GM12801 (cell line): ENCODE data around the gene TRMT2A.

Experiments used
- TF ChIP-seq, protein P1 (sequence below): IDR thresholded peaks from one replicate; pipeline ENCODE4 v1.5.1; 2011; ENCODE audit warnings: control low read depth; ENCODE audit not compliant: insufficient read length; ENCODE audit errors: extremely low read depth

The TRMT2A gene

DNA sequence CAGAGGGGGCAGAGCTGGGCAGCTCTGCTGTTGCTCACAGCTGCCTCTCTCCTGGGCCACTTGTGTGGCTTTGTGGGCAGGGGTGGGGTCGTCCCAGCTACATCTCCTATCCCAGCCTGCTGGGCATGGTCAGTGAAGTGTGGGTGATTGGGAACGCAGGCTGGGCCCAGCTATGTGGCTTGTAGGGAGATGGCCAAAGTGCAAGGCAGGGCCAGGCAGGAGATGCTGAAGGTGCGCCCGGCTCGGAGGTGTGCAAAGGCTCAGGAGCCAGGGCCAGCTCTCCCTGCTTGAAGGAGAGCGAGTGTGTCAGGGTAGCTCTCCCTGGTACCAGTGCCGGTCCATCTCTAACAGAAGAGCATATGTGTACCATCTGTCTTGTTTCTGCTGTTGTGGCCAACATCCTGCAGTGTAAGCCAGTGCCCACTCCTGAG is 9.5 kb downstream of the TRMT2A start:
- TF ChIP-seq, protein P1, sequence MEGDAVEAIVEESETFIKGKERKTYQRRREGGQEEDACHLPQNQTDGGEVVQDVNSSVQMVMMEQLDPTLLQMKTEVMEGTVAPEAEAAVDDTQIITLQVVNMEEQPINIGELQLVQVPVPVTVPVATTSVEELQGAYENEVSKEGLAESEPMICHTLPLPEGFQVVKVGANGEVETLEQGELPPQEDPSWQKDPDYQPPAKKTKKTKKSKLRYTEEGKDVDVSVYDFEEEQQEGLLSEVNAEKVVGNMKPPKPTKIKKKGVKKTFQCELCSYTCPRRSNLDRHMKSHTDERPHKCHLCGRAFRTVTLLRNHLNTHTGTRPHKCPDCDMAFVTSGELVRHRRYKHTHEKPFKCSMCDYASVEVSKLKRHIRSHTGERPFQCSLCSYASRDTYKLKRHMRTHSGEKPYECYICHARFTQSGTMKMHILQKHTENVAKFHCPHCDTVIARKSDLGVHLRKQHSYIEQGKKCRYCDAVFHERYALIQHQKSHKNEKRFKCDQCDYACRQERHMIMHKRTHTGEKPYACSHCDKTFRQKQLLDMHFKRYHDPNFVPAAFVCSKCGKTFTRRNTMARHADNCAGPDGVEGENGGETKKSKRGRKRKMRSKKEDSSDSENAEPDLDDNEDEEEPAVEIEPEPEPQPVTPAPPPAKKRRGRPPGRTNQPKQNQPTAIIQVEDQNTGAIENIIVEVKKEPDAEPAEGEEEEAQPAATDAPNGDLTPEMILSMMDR, result no peak

DNA sequence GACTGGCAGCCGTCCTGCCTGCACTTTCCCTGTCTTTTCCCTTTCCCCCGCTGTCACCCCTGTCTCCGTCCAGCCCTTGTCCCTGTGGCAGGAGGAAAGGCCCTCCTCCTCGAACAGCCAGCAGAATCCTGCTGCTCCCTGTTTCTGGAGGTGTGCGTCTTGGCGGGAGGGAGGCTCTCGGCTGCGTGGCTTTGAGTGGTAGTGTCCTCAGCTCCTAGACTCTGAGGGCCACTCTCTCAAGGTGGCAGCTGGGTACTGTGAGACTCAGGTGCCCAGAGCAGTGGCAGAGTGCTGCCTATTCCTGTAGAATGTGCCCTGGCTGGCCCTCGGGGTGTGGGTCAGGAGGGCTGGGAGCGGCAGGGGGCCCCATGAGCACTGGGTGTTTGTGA is 10.2 kb downstream of the TRMT2A start:
- TF ChIP-seq, protein P1, result no peak

DNA sequence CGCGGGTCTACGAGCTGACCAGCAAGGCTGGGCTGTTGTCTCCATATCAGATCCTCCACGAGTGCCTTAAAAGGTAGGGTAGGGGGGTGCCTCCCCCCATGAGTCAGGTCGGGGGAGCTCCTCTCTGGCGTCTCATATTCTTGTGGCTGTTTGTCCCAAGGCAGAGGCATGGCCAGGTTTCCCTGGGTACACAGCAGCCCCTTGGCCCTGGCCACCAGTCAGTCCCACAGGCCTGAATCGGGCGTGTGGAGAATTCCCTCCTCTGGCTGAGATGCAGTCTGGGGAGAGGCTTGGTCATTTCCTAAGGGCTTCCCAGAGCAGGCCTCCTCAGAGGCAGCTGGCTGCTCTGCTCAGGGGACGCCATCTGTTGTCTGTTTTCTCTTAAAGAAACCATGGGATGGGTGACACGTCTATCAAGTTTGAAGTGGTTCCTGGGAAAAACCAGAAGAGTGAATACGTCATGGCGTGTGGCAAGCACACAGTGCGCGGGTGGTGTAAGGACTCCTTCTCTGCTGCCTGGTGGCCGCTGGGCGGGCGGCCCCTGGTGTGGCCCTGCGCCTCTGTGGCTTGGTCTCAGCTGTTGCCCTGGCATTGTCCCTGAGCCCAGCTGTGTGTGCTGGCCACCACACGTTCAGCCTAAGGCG is 10.7 kb downstream of the TRMT2A start:
- TF ChIP-seq, protein P1, result no peak

DNA sequence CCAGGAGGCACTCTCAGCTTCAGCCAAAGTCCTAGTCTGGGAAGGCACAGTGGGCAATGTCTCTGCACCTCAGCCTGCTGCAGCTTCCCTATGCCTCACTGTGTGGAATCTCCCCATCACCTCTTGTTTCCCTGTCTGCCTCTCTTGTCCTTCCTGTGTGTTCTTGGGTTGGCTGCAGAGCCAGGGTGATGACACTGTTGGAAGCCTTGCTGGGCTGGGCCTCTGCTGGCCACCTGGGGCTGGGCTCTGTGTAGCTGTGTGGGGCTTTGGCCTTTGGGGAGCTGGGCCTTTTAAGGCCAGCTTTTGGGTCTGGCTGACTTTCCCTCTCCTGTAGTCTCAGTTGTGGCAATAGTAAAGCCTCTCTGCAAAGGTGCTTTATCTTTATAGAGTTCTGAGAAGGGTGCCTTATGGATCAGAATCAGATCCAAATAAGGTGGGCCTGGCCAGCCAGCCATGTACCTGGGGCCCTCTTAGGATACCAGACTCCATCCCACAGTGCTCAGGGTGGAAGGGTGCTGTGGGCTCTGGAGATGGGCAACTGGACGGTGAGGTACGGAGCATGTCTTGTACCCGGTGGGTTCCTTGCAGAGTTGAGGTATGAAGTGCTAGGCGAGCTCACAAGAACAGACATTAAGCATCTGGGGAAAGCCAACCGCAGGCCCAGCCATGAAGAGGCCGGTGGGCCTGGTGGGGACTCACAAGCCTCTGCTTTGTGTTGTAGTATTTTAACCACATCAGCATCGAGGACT is 11.4 kb downstream of the TRMT2A start:
- TF ChIP-seq, protein P1, result no peak

DNA sequence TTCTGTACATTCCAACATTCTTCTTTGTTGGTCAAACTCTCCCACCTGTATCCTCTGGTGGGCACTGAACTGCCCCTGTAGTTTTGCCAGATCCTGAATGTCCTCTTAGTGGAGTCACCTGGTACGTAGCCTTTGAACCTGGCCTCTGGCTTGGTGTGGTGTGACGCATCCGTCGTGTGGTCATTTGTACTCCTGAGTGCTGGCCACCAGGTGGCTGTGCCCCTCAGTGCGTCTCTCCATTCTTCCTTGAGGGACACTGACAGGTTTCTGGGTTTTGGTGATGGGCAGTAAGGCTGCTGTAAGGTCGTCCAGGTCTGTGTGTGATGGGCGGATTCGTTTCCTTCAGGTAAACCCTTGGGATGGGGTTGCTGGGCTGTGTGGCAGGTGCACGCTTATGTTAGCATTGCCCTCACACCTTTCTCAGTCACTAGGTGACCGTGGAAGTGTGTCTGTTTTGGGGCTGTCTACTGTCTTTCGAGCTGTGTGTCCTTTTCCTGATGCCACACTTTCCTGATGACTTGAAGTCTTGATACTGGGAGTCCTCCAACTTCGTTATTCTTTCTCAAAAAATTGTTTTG is 14.7 kb downstream of the TRMT2A start:
- TF ChIP-seq, protein P1, result no peak

DNA sequence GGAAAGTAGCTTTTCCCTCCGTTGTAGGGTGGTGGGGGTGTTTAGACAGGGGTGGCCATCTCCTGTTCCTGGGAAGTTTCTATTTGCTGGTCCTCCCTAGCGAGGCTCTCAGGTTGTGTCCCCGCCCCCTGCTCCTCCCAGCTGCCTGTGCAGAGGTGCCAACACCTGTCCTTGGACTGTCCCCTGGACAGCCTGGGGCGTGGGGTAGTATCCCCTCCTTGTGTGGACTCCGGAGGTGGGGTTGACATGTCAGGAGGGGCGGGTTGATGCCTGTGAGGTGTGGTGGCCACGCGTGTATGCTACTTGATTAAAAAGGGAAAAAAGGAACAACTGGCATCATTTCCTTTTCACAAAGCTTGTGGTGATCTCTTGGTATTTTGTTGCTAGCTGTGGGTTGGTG is 15.4 kb downstream of the TRMT2A start:
- TF ChIP-seq, protein P1, result no peak

DNA sequence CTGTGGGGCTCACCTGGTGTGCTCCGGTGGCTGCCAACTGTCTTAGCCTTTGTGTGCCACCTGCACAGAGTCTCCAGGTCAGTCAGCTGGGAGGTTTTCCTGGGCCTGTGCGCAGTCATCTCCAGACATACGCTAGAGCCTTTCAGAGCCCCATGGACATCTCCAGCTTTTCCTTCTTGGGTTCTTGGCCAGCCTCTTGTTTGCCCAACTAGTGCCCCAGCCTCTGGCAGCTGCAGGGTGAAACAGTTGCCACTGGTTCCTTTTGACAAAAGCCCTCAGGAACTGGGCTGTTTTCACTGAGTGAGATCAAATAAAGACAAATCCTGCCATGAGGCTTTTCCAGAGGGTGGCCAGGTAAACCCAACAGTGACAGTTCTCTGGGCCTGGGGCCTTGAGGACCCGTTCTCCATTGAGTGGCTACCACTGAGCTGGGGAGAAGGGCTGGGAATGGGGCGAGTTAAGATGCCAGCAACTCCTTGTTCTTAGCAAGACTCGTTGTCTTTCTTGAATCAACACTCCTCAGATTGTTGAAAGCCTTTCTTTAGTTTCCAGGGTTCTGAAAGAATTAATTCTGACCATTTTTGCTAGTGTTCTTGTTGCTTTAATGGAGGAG is 17.8 kb downstream of the TRMT2A start:
- TF ChIP-seq, protein P1, result no peak
